Neural cell (in vitro differentiated cells): ENCODE data around the gene EXPH5. TPM values are rescaled to one million over a fixed set of nuclear protein-coding genes. Genes with fewer than 3 reads are reported as not detected.

Experiments used
- H2AFZ ChIP-seq: fragments of 200-600, 300-800 bp; sonication (generic), shearing (Covaris generic); 2 replicates; pipeline ENCODE4 v1.6.0; 2014; ENCODE audit warnings: low read depth, mild to moderate bottlenecking, antibody characterized with exemption, low read length, moderate library complexity
- H3F3A ChIP-seq: fragments of 200-600 bp; shearing (Covaris generic); 2 replicates; pipeline ENCODE4 v1.6.1; 2016; ENCODE audit warnings: mild to moderate bottlenecking, moderate library complexity, mixed read lengths, antibody characterized with exemption, low read length; ENCODE audit not compliant: insufficient read depth, poor library complexity, severe bottlenecking
- H3K27ac ChIP-seq: fragments of 200-600, 300-800 bp; sonication (generic), shearing (Covaris generic); 2 replicates; pipeline ENCODE4 v1.5.1; 2014; ENCODE audit warnings: mild to moderate bottlenecking, low read length, moderate library complexity
- H3K27me3 ChIP-seq: fragments of 300-800, 200-600 bp; sonication (generic), shearing (Covaris generic); 2 replicates; pipeline ENCODE4 v1.6.0; 2014; ENCODE audit warnings: mild to moderate bottlenecking, low read depth, low read length, moderate library complexity; ENCODE audit not compliant: insufficient read depth
- H3K36me3 ChIP-seq: fragments of 300-800, 200-600 bp; sonication (generic), shearing (Covaris generic); 2 replicates; pipeline ENCODE4 v1.5.1; 2014; ENCODE audit warnings: mild to moderate bottlenecking, antibody characterized with exemption, low read length, moderate library complexity; ENCODE audit not compliant: insufficient read depth
- H3K4me2 ChIP-seq: fragments of 300-800, 200-600 bp; sonication (generic), shearing (Covaris generic); 2 replicates; pipeline ENCODE4 v1.6.0; 2014; ENCODE audit warnings: mild to moderate bottlenecking, low read length
- H3K4me3 ChIP-seq: fragments of 300-800, 200-600 bp; sonication (generic), shearing (Covaris generic); 2 replicates; pipeline ENCODE4 v1.5.1; 2014; ENCODE audit warnings: mild to moderate bottlenecking, low read length, moderate library complexity
- H3K79me2 ChIP-seq: fragments of 200-600 bp; shearing (Covaris generic); replicated peaks from 2 replicates; pipeline ENCODE4 v1.6.0; 2014; ENCODE audit warnings: mild to moderate bottlenecking, low read length, moderate library complexity; ENCODE audit not compliant: insufficient read depth
- H3K9ac ChIP-seq: fragments of 300-800, 200-600 bp; sonication (generic), shearing (Covaris generic); 2 replicates; pipeline ENCODE4 v1.6.1; 2016; ENCODE audit warnings: mild to moderate bottlenecking, low read length, mixed read lengths
- H3K9me2 ChIP-seq: fragments of 200-600 bp; shearing (Covaris generic); 2 replicates; pipeline ENCODE4 v1.6.1; 2016; ENCODE audit warnings: mild to moderate bottlenecking, low read length, mixed read lengths; ENCODE audit not compliant: insufficient read depth
- H3K9me3 ChIP-seq: fragments of 200-600, 300-800 bp; sonication (generic), shearing (Covaris generic); 2 replicates; pipeline ENCODE4 v1.6.1; 2016; ENCODE audit warnings: mild to moderate bottlenecking, mixed run types, low read length, moderate library complexity, mixed read lengths
- H4K20me1 ChIP-seq: fragments of 200-600 bp; shearing (Covaris generic); 2 replicates; pipeline ENCODE4 v1.6.1; 2016; ENCODE audit warnings: mild to moderate bottlenecking, mixed run types; ENCODE audit not compliant: insufficient read depth
- EP300 ChIP-seq: fragments of 450-650 bp; conservative IDR thresholded peaks from 2 replicates; pipeline ENCODE4 v1.6.1; 2014; ENCODE audit warnings: antibody characterized with exemption, mild to moderate bottlenecking, moderate library complexity; ENCODE audit not compliant: poor library complexity, severe bottlenecking
- EZH2 ChIP-seq: fragments of 200-600, 300-800 bp; shearing (Covaris generic), sonication (generic); IDR thresholded peaks from 2 replicates; pipeline ENCODE4 v1.6.1; 2014; ENCODE audit warnings: antibody characterized with exemption, low read length, borderline replicate concordance, mild to moderate bottlenecking; ENCODE audit not compliant: insufficient read depth, poor library complexity, severe bottlenecking
- MXI1 ChIP-seq: fragments of 450-650 bp; conservative IDR thresholded peaks from 2 replicates; pipeline ENCODE4 v1.6.1; 2014; ENCODE audit warnings: antibody characterized with exemption, mild to moderate bottlenecking; ENCODE audit not compliant: poor library complexity, severe bottlenecking
- POLR2AphosphoS5 ChIP-seq: IDR thresholded peaks from 2 replicates; pipeline ENCODE4 v1.6.1; 2012
- RAD21 ChIP-seq: fragments of 450-650 bp; conservative IDR thresholded peaks from 2 replicates; pipeline ENCODE4 v1.6.1; 2014; ENCODE audit warnings: antibody characterized with exemption, mild to moderate bottlenecking, moderate library complexity
- SMC3 ChIP-seq: fragments of 450-650 bp; conservative IDR thresholded peaks from 2 replicates; pipeline ENCODE4 v1.6.1; 2014; ENCODE audit warnings: antibody characterized with exemption, mild to moderate bottlenecking, moderate library complexity; ENCODE audit not compliant: poor library complexity
- TAF1 ChIP-seq: IDR thresholded peaks from 2 replicates; pipeline ENCODE4 v1.6.1; 2012; ENCODE audit warnings: low read depth
- polyA plus RNA-seq: library from polyadenylated mRNA; depleted of rRNA; stranded (reverse); fragments of >200 nt; gene quantifications from 2 replicates; pipeline ENCODE4 v1.2.3, GENCODE V29; 2014
- TF ChIP-seq, protein P1 (sequence below): IDR thresholded peaks from 2 replicates; pipeline ENCODE4 v1.6.1; 2012; ENCODE audit warnings: borderline replicate concordance
- TF ChIP-seq, protein P2 (sequence below): fragments of 450-650 bp; IDR thresholded peaks from 2 replicates; pipeline ENCODE4 v1.5.1; 2014; ENCODE audit warnings: antibody characterized with exemption, mild to moderate bottlenecking, moderate library complexity; ENCODE audit not compliant: poor library complexity, severe bottlenecking

The EXPH5 gene
- polyA plus RNA-seq, 1 donor from 2014 or later: not detected

DNA sequence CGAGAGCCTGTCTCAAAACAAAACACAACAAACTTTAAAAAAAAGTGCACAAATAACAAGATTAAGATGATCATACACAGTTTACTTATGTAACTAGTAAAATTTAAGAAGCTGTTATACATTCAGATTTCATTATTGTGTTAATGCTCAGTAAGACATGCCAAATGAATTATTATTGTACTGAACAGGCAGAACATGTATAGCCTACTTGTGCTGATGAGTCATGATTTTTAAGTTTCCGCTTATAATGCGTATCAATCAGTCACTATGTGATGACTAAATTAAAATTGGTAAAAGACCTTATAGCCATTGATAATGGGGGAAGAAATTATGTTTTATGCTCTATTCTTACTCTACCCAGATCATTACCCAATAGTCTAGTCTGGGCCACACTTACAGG lies 20.5 kb upstream of the EXPH5 start:
- H4K20me1 ChIP-seq: no peaks in the 10 kb centered on the region
- H3K4me2 ChIP-seq: no peak overlapping the region
- H3K9me3 ChIP-seq: no peaks in the 10 kb centered on the region
- no peaks in the 10 kb centered on the region for H3K79me2 ChIP-seq
- no peak overlapping the region for H2AFZ ChIP-seq
- H3F3A ChIP-seq: no peaks in the 10 kb centered on the region
- H3K36me3 ChIP-seq: no peaks in the 10 kb centered on the region
- H3K9me2 ChIP-seq: no peaks in the 10 kb centered on the region
- no peak overlapping the region for H3K27ac ChIP-seq
- TF ChIP-seq RAD21: no peak
- TF ChIP-seq POLR2AphosphoS5: no peak
- TF ChIP-seq TAF1: no peak
- no peak overlapping the region for H3K9ac ChIP-seq
- no peak overlapping the region for H3K4me3 ChIP-seq
- no peaks in the 10 kb centered on the region for H3K27me3 ChIP-seq

GRCh38 chr11:108609682-108610081 lies 16.1 kb upstream of the EXPH5 start:
- H3K27me3 ChIP-seq: no peaks in the 10 kb centered on the region
- no peak overlapping the region for H2AFZ ChIP-seq
- no peak overlapping the region for H3K4me2 ChIP-seq
- TF ChIP-seq RAD21 (no peak), SMC3 (no peak), EZH2 (no peak), MXI1 (no peak), TAF1 (no peak), EP300 (no peak), POLR2AphosphoS5 (no peak)
- TF ChIP-seq, protein P1, sequence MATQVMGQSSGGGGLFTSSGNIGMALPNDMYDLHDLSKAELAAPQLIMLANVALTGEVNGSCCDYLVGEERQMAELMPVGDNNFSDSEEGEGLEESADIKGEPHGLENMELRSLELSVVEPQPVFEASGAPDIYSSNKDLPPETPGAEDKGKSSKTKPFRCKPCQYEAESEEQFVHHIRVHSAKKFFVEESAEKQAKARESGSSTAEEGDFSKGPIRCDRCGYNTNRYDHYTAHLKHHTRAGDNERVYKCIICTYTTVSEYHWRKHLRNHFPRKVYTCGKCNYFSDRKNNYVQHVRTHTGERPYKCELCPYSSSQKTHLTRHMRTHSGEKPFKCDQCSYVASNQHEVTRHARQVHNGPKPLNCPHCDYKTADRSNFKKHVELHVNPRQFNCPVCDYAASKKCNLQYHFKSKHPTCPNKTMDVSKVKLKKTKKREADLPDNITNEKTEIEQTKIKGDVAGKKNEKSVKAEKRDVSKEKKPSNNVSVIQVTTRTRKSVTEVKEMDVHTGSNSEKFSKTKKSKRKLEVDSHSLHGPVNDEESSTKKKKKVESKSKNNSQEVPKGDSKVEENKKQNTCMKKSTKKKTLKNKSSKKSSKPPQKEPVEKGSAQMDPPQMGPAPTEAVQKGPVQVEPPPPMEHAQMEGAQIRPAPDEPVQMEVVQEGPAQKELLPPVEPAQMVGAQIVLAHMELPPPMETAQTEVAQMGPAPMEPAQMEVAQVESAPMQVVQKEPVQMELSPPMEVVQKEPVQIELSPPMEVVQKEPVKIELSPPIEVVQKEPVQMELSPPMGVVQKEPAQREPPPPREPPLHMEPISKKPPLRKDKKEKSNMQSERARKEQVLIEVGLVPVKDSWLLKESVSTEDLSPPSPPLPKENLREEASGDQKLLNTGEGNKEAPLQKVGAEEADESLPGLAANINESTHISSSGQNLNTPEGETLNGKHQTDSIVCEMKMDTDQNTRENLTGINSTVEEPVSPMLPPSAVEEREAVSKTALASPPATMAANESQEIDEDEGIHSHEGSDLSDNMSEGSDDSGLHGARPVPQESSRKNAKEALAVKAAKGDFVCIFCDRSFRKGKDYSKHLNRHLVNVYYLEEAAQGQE: no peak
- TF ChIP-seq, protein P2, sequence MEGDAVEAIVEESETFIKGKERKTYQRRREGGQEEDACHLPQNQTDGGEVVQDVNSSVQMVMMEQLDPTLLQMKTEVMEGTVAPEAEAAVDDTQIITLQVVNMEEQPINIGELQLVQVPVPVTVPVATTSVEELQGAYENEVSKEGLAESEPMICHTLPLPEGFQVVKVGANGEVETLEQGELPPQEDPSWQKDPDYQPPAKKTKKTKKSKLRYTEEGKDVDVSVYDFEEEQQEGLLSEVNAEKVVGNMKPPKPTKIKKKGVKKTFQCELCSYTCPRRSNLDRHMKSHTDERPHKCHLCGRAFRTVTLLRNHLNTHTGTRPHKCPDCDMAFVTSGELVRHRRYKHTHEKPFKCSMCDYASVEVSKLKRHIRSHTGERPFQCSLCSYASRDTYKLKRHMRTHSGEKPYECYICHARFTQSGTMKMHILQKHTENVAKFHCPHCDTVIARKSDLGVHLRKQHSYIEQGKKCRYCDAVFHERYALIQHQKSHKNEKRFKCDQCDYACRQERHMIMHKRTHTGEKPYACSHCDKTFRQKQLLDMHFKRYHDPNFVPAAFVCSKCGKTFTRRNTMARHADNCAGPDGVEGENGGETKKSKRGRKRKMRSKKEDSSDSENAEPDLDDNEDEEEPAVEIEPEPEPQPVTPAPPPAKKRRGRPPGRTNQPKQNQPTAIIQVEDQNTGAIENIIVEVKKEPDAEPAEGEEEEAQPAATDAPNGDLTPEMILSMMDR: no peak
- no peak overlapping the region for H3K4me3 ChIP-seq
- H3F3A ChIP-seq: no peaks in the 10 kb centered on the region
- H3K27ac ChIP-seq: no peak overlapping the region
- H3K79me2 ChIP-seq: no peaks in the 10 kb centered on the region
- H3K9me3 ChIP-seq: no peaks in the 10 kb centered on the region
- H3K9ac ChIP-seq: no peak overlapping the region
- H3K9me2 ChIP-seq: no peaks in the 10 kb centered on the region
- H3K36me3 ChIP-seq: no peaks in the 10 kb centered on the region
- H4K20me1 ChIP-seq: no peaks in the 10 kb centered on the region

GRCh38 chr11:108608548-108608947 lies 15.0 kb upstream of the EXPH5 start:
- no peak overlapping the region for H3K27ac ChIP-seq
- no peaks in the 10 kb centered on the region for H3K36me3 ChIP-seq
- H2AFZ ChIP-seq: no peak overlapping the region
- no peaks in the 10 kb centered on the region for H3K79me2 ChIP-seq
- H3K27me3 ChIP-seq: no peaks in the 10 kb centered on the region
- TF ChIP-seq EZH2: no peak
- TF ChIP-seq POLR2AphosphoS5: no peak
- no peak for TF ChIP-seq SMC3
- TF ChIP-seq TAF1: no peak
- TF ChIP-seq MXI1: no peak
- no peak for TF ChIP-seq RAD21
- no peak overlapping the region for H3K4me3 ChIP-seq
- no peaks in the 10 kb centered on the region for H3F3A ChIP-seq
- H3K9ac ChIP-seq: no peak overlapping the region
- H4K20me1 ChIP-seq: no peaks in the 10 kb centered on the region
- H3K4me2 ChIP-seq: no peak overlapping the region
- H3K9me2 ChIP-seq: no peaks in the 10 kb centered on the region
- no peaks in the 10 kb centered on the region for H3K9me3 ChIP-seq
